H1 (cell line): ENCODE measurements around the gene BCKDHB. TPM values are rescaled to one million over a fixed set of nuclear protein-coding genes. Genes with fewer than 3 reads are reported as not detected.

Source experiments
- SAP30 ChIP-seq: fragments of 300-600 bp; sonication (generic); IDR thresholded peaks from 2 replicates; pipeline ENCODE4 v1.7.1; 2012; ENCODE audit warnings: low read length, moderate library complexity, mild to moderate bottlenecking, inconsistent platforms; ENCODE audit not compliant: insufficient read depth, insufficient replicate concordance
- polyA plus RNA-seq, 7 experiments: library from polyadenylated mRNA; depleted of rRNA in 3 of 7; stranded (reverse) in 5 of 7; unstranded in 2 of 7; fragments of >200 nt in 5 of 7; fragments of 200-250 nt in 2 of 7; gene quantifications; 1 replicate in 5 of 7; 2 replicates in 1 of 7; 4 replicates in 1 of 7; pipeline versions ENCODE4 v1.2.1 to v1.2.3, GENCODE V29; 2011 to 2013; ENCODE audit warnings: missing spikeins in 2 of 7, mixed read lengths in 2 of 7
- total RNA-seq: library from RNA; stranded (reverse); fragmentation: NEBNext Ultra II Directional; extraction: Animal tissue kit (Norgen Biotek cat#: 25700); gene quantifications from 2 replicates; pipeline ENCODE4 v1.2.1, GENCODE V29; 2021

Gene BCKDHB
- total and polyA plus RNA-seq, 2 of the 8 experiments (the other 6 are each of a cell fraction or from before 2014, with no cell fraction given) = 22.1 to 30.8 TPM

DNA sequence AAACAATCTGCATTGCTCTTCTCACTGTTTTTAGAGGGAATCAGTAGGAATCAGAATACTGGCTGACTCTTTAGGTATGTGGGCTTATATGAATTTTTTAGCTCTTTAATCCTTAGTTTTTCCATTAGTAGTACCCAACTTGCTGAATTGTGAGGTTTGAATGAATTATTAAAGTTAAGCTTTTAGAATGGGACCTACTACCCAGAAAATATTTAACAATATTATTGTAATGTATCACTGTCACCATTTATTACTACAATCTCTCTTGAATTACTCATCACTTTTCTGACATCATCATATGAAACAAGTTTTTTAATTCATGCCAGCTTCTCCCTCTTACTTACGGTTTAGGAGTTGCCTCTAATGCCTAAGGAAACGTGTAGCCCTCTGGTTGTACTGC lies 212.7 kb downstream of the BCKDHB start (continued):
- no peak for TF ChIP-seq SAP30
